ENCODE data around the gene CD38. TPM values are rescaled to one million over a fixed set of nuclear protein-coding genes. Genes with fewer than 3 reads are reported as not detected.

CD38 gene
- total RNA-seq, 4 donors from 2014 or later = 2.7 to 7.5 (median 3.4) TPM; not detected in 1

DNA sequence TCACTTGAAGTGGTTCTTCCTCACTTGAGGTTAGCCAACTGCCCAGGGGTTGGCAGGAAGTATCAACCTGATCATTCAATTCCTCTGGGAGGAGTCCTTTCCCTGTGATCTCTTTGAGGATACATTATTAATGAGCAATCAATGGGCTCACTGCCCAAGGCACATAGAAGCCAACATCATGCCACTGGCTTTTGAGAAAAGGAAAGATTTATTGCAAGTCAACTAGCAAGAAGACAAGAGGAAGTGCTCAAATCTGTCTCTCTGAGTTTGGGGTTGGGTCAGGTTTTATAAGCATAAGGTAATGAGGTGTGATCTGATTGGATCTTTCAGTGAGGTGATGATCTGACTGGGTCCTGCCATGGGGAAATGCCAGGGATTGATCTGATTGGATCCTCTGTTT, 120.8 kb downstream of the CD38 start:
- no peak overlapping the region for H3K27ac ChIP-seq
- in situ Hi-C loops (cut with MboI; ENCODE audit: low pct_ligation_motif_present in 1 of 4, low pct_unique_long_range_greater_than_20kb in 1 of 4, low sequenced_read_pairs in 3 of 4) = no loop called here
- H3K27me3 ChIP-seq = no peaks in the 10 kb centered on the region
- no peaks in the 10 kb centered on the region for H3K9me3 ChIP-seq
- no peak for DNase-seq
- no peak overlapping the region for H3K4me3 ChIP-seq
- no peak for TF ChIP-seq POLR2A (IDR thresholded peaks at IDR 0.05)
- TF ChIP-seq EP300 (IDR thresholded peaks at IDR 0.05; ENCODE audit: low read depth) = no peak
- TF ChIP-seq, protein P1, sequence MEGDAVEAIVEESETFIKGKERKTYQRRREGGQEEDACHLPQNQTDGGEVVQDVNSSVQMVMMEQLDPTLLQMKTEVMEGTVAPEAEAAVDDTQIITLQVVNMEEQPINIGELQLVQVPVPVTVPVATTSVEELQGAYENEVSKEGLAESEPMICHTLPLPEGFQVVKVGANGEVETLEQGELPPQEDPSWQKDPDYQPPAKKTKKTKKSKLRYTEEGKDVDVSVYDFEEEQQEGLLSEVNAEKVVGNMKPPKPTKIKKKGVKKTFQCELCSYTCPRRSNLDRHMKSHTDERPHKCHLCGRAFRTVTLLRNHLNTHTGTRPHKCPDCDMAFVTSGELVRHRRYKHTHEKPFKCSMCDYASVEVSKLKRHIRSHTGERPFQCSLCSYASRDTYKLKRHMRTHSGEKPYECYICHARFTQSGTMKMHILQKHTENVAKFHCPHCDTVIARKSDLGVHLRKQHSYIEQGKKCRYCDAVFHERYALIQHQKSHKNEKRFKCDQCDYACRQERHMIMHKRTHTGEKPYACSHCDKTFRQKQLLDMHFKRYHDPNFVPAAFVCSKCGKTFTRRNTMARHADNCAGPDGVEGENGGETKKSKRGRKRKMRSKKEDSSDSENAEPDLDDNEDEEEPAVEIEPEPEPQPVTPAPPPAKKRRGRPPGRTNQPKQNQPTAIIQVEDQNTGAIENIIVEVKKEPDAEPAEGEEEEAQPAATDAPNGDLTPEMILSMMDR (IDR thresholded peaks at IDR 0.05) = no peak
- no peak for TF ChIP-seq POLR2AphosphoS5 (IDR thresholded peaks at IDR 0.05)
- no peaks in the 10 kb centered on the region for H3K4me1 ChIP-seq
- H3K36me3 ChIP-seq = no peaks in the 10 kb centered on the region
- intact Hi-C loops (cut with DNase I; ENCODE audit: low total_unique reads) = no loop called here

DNA sequence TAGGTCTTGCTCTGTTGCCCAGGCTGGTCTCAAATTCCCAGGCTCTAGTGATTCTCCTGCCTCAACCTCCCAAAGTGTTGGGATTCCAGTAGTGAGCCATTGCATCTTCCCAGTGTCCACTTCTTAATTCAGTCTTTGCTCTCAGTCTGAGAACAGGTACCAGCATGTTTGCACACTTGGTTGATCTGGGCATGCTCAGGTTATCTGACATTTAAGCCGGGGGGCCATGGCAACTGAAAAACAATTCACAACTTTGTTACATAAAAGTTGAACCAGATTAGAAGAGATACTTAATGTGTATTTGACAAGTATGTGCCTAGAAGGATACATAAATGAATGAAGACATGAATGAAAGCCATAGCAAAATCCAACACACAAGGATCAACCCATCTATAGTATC, 121.4 kb downstream of the CD38 start:
- DNase-seq = no peak
- H3K9me3 ChIP-seq = no peaks in the 10 kb centered on the region
- no peaks in the 10 kb centered on the region for H3K27me3 ChIP-seq
- in situ Hi-C loops (cut with MboI; ENCODE audit: low pct_ligation_motif_present in 1 of 4, low pct_unique_long_range_greater_than_20kb in 1 of 4, low sequenced_read_pairs in 3 of 4) = no loop called here
- no peak overlapping the region for H3K4me3 ChIP-seq
- H3K4me1 ChIP-seq = no peaks in the 10 kb centered on the region
- 81 to 100% methylated on average over 1 of the region's 1 CpG for WGBS, 2 donors (ENCODE audit: low coverage in 1 of 2)
- TF ChIP-seq, protein P1 (IDR thresholded peaks at IDR 0.05) = no peak
- TF ChIP-seq POLR2A (IDR thresholded peaks at IDR 0.05) (no peak), EP300 (IDR thresholded peaks at IDR 0.05; ENCODE audit: low read depth) (no peak), POLR2AphosphoS5 (IDR thresholded peaks at IDR 0.05) (no peak)
- intact Hi-C loops (cut with DNase I; ENCODE audit: low total_unique reads) = no loop called here
- no peaks in the 10 kb centered on the region for H3K36me3 ChIP-seq
- H3K27ac ChIP-seq = no peak overlapping the region

DNA sequence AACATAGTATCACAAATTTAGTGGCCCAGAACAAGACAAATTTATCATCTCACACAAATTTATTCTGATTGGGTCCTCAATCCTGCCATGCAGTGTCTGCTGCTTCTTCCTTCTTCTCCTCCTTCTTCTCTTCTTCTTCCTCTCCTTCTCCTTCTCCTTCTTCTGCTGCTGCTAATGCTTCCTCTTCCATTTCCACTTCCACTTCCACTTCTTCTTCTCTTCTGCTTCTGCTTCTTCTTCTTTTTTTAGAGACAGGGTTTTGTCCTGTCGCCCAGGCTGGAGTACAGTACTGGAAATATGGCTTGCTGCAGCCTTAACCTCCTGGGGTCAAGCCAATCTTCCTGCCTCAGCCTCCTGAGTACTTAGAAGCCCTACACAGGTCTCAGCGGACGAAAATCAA, 122.9 kb downstream of the CD38 start:
- in situ Hi-C loops (cut with MboI; ENCODE audit: low pct_ligation_motif_present in 1 of 4, low pct_unique_long_range_greater_than_20kb in 1 of 4, low sequenced_read_pairs in 3 of 4) (no loop called here), intact Hi-C loops (cut with DNase I; ENCODE audit: low total_unique reads) (no loop called here)
- TF ChIP-seq POLR2A (IDR thresholded peaks at IDR 0.05) = no peak
- TF ChIP-seq EP300 (IDR thresholded peaks at IDR 0.05; ENCODE audit: low read depth) = no peak
- TF ChIP-seq, protein P1 (IDR thresholded peaks at IDR 0.05) = no peak
- TF ChIP-seq POLR2AphosphoS5 (IDR thresholded peaks at IDR 0.05) = no peak
- 71 to 92% methylated on average over 2 to 3 of the region's 3 CpGs for WGBS, 2 donors (ENCODE audit: low coverage in 1 of 2)
- H3K9me3 ChIP-seq = no peaks in the 10 kb centered on the region
- H3K4me1 ChIP-seq = peaks cover 0 to 6% (median under 1%) of the 10 kb centered on the region in 4 donors
- no peaks in the 10 kb centered on the region for H3K27me3 ChIP-seq
- DNase-seq = no peak
- no peak overlapping the region for H3K27ac ChIP-seq
- H3K36me3 ChIP-seq = no peaks in the 10 kb centered on the region
- no peak overlapping the region for H3K4me3 ChIP-seq

GRCh38 chr4:15901998-15902397, 123.9 kb downstream of the CD38 start:
- no peak overlapping the region for H3K27ac ChIP-seq
- 60 to 70% methylated on average over 2 of the region's 2 CpGs for WGBS, 2 donors (ENCODE audit: low coverage in 1 of 2)
- TF ChIP-seq, protein P1 (IDR thresholded peaks at IDR 0.05) = no peak
- TF ChIP-seq EP300 (IDR thresholded peaks at IDR 0.05; ENCODE audit: low read depth) (no peak), POLR2AphosphoS5 (IDR thresholded peaks at IDR 0.05) (no peak), POLR2A (IDR thresholded peaks at IDR 0.05) (no peak)
- no peak for DNase-seq
- in situ Hi-C loops (cut with MboI; ENCODE audit: low pct_ligation_motif_present in 1 of 4, low pct_unique_long_range_greater_than_20kb in 1 of 4, low sequenced_read_pairs in 3 of 4) (no loop called here), intact Hi-C loops (cut with DNase I; ENCODE audit: low total_unique reads) (no loop called here)
- H3K9me3 ChIP-seq = no peaks in the 10 kb centered on the region
- H3K27me3 ChIP-seq = no peaks in the 10 kb centered on the region
- H3K4me1 ChIP-seq = peaks cover 0 to 11% (median 3%) of the 10 kb centered on the region in 4 donors
- H3K4me3 ChIP-seq = no peak overlapping the region
- no peaks in the 10 kb centered on the region for H3K36me3 ChIP-seq

Data from transverse colon (tissue), 4 donors.